GM20000 (cell line): ENCODE results near the gene SERTAD1.
"Not testable (repeated sequence)": the region's sequence is repeated elsewhere in the genome, so short reads cannot be mapped to it uniquely, and the experiment has no call there.

Experiments
- DNase-seq: peaks from one replicate; pipeline ENCODE4 v3.0.0; 2012; ENCODE audit warnings: low spot score
- TF ChIP-seq, protein P1 (sequence below): IDR thresholded peaks from 2 replicates; pipeline ENCODE4 v1.5.1; 2012; ENCODE audit warnings: mild to moderate bottlenecking, control low read depth; ENCODE audit errors: extremely low read depth, missing control alignments

Gene SERTAD1

DNA sequence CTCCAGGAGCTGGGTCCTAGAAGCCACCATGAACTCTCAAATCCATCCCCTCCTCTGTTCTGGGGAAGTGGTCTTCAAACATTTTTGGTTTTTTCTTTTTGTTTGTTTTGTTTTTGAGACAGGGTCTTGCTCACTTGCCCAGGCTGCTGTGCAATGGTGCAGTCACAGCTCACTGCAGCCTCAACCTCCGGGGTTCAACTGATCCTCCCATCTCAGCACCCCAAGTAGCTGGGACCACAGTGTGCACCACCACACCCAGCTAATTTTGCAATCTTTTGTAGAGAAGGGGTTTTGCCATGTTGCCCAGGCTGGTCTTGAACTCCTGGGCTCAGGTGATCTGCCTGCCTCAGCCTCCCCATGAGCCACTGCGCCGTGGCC lies 32.8 kb upstream of the SERTAD1 start:
- TF ChIP-seq, protein P1, sequence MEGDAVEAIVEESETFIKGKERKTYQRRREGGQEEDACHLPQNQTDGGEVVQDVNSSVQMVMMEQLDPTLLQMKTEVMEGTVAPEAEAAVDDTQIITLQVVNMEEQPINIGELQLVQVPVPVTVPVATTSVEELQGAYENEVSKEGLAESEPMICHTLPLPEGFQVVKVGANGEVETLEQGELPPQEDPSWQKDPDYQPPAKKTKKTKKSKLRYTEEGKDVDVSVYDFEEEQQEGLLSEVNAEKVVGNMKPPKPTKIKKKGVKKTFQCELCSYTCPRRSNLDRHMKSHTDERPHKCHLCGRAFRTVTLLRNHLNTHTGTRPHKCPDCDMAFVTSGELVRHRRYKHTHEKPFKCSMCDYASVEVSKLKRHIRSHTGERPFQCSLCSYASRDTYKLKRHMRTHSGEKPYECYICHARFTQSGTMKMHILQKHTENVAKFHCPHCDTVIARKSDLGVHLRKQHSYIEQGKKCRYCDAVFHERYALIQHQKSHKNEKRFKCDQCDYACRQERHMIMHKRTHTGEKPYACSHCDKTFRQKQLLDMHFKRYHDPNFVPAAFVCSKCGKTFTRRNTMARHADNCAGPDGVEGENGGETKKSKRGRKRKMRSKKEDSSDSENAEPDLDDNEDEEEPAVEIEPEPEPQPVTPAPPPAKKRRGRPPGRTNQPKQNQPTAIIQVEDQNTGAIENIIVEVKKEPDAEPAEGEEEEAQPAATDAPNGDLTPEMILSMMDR, result no peak

DNA sequence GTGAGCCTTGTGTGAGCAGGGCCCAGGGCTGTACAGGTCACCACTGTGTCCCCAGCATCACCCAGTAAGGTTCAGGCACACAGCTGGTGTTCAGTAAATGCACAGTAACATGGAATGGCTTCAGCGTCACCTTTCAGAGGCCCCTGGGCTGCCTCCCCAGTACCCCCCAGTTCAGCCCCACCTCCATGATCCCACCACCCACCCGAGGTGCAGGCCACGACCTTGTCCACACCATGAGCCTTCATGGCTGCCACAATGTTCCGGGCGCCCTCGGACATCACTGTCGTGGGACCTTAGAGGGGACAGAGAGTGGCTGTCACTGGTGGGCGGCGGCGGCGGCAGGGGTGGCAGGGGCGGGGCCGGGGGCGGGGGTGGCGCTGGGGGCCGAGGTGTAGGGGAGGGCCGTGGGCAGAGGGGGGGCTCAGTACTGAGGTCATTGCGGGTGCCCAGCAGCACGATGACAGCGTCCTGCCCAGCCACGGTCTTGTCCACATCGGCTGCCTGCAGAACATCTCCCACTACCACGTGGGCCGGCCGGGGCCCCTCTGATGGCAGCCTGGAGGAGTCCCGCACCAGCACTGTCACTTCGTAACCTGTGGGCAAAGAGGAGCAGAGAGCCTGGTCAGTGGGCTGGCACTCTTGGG lies 32.3 kb upstream of the SERTAD1 start:
- no peak for DNase-seq
- TF ChIP-seq, protein P1, result no peak

More for the DNA sequence above, 32.8 kb upstream of the SERTAD1 start:
- DNase-seq, result no peak

DNA sequence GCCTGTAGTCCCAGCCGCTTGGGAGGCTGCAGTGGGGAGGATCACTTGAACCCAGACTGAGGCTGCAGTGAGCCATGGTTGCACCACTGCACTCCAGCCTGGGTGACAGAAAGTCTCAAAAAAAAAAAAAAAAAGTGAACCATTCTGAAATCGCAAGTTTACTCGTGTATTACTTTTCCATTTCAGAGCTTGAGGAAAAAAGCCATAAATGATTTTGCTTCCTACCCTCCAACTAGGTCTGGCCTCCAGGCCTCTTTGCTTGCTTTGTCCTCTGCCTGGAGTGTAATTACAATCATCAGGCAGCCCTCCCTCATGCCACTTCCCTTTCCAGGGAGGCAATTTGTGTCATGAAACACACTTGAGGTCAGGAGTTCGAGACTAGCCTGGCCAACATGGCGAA lies 31.3 kb upstream of the SERTAD1 start:
- TF ChIP-seq, protein P1, result no peak
- DNase-seq, result no peak

DNA sequence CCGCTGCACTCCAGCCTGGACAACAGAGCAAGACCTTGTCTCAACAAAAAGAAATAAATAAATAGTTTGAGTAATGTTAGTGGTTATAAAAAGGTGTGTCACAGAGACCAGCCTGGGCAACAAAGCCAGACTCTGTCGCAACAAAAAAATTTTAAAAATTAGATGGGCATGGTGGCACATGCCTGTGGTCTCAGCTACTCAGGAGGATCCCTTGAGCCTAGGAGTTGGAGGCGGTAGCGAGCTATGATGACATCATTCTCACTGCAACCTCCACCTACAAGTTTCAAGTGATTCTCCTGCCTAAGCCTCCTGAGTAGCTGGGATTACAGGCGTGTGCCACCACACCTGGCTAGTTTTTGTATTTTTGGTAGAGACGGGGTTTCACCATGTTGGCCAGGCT lies 28.2 kb upstream of the SERTAD1 start:
- DNase-seq, result not testable (repeated sequence)

DNA sequence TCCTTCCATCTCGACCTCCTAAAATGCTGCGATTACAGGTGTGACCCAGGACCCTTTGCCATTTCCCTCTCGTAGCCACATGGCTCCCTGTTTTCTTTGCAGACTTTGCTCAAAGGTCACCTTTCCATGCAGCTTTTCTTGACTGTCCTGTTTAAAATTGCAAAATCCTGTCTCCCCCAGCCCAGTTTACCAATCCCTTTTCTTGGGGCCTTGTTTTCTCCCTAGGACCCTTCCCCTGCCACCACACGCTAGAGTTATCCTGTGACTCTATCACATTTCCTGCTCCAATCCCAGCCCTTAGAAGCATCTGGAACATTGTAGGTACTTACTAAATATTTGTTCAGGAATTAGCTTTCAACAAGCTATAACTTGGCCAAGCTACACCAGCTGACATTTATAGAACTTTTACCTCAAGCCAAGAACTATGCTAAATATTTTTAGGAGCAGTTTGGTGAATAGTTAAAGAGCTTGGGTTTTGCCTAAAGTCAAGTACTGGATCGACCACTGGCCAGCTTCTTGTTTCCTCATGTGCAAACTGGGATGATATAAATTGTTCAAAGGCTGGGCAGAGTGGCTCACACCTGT lies 27.5 kb upstream of the SERTAD1 start:
- TF ChIP-seq, protein P1, result no peak
- DNase-seq, result no peak

DNA sequence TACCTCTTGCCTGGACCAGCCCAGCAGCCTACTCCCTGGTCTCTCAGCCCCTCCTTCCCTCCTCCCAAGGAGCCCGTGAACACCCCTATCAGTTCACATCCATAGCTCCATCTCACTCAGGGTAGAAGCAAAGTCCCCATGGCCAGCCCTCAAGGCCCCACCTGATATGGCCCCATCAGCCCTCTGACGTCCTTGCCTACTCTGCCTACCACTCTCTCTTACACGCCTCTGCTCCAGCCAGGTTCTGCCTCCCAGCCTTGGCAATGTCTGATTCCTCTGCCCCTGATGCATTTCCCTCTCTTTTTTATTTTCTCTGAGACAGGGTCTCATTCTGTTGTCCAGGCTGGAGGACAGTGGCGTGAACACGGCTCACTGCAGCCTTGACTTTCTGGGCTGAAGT lies 26.2 kb upstream of the SERTAD1 start:
- TF ChIP-seq, protein P1, result no peak
- no peak for DNase-seq

DNA sequence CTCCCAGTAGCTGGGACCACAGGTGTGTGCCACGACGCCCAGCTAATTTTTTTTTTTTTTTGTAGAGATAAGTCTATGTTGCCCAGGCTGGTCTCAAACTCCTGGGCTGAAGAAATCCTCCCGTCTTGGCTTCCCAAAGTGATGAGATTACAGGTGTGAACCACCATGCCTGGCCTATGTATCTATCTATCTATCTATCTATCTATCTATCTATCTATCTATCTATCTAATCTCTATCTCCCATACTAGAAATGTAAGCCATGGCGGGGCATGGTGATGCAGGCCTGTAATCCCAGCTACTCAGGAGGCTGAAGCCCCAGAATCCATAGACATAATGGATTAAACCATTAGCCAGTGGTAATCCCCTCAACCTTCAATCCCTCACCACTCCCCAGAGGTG lies 24.9 kb upstream of the SERTAD1 start:
- no peak for DNase-seq
- TF ChIP-seq, protein P1, result no peak

DNA sequence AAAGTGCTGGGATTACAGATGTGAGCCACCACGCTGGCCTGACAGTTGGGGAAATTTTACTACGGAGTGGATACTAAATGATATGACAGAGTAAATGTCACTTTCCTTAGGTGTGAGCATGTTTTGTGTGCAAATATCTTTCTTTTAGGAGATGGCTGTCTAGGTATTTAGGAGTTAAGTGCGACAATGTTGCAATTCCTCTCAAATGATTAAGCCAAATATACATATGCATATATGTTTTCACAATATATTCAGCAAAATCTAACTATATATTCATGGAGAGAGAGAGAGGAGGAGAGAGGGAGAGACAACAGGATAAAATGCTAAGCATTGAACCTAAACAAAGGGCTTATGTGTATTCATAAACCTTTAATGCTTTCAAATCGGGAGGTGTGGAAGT lies 23.7 kb upstream of the SERTAD1 start:
- no peak for DNase-seq
- TF ChIP-seq, protein P1, result no peak
